ENCODE measurements around the gene AP1B1.

- TF ChIP-seq, protein P1, sequence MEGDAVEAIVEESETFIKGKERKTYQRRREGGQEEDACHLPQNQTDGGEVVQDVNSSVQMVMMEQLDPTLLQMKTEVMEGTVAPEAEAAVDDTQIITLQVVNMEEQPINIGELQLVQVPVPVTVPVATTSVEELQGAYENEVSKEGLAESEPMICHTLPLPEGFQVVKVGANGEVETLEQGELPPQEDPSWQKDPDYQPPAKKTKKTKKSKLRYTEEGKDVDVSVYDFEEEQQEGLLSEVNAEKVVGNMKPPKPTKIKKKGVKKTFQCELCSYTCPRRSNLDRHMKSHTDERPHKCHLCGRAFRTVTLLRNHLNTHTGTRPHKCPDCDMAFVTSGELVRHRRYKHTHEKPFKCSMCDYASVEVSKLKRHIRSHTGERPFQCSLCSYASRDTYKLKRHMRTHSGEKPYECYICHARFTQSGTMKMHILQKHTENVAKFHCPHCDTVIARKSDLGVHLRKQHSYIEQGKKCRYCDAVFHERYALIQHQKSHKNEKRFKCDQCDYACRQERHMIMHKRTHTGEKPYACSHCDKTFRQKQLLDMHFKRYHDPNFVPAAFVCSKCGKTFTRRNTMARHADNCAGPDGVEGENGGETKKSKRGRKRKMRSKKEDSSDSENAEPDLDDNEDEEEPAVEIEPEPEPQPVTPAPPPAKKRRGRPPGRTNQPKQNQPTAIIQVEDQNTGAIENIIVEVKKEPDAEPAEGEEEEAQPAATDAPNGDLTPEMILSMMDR (IDR thresholded peaks at IDR 0.05), result no peak
- TF ChIP-seq POLR2A (IDR thresholded peaks at IDR 0.05) (no peak), POLR2AphosphoS5 (IDR thresholded peaks at IDR 0.05) (no peak)
These were observed 104.2 kb downstream of the AP1B1 start for GRCh38 chr22:29284196-29284595.

Measured in suprapubic skin (tissue), 4 donors.